MM.1S (cell line): ENCODE data around the gene ILK.

ENCODE experiments used
- EZH2phosphoT487 ChIP-seq: fragments of 300-600 bp; sonication (generic); IDR thresholded peaks from 2 replicates; pipeline ENCODE4 v1.6.1; 2018; ENCODE audit warnings: antibody characterized with exemption, low read length
- TF ChIP-seq, protein P1 (sequence below): fragments of 300-600 bp; sonication (generic); IDR thresholded peaks from 2 replicates; pipeline ENCODE4 v1.5.1; 2016; ENCODE audit warnings: antibody characterized with exemption, low read length, mixed read lengths

DNA sequence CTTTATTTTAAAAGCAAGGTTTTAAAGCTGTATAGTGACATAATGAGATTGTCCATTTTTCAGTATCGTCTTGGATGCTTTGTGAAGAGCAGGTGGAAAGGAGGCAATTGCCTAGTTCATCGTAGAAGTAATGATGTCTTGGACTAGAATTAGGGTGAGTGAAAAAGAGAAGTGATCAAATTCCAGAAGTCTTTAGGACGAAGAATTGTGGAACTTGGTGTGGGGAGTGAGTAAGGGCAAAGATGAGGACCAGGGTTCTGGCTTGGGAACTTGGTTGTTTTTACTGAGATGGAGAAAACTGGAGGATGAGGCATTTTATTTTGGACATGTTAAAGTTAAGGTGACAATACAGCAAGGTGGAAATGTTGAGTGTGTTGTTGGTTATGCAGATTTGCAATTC is 1.2 kb downstream of the ILK start:
- no peak for TF ChIP-seq EZH2phosphoT487
- TF ChIP-seq, protein P1, sequence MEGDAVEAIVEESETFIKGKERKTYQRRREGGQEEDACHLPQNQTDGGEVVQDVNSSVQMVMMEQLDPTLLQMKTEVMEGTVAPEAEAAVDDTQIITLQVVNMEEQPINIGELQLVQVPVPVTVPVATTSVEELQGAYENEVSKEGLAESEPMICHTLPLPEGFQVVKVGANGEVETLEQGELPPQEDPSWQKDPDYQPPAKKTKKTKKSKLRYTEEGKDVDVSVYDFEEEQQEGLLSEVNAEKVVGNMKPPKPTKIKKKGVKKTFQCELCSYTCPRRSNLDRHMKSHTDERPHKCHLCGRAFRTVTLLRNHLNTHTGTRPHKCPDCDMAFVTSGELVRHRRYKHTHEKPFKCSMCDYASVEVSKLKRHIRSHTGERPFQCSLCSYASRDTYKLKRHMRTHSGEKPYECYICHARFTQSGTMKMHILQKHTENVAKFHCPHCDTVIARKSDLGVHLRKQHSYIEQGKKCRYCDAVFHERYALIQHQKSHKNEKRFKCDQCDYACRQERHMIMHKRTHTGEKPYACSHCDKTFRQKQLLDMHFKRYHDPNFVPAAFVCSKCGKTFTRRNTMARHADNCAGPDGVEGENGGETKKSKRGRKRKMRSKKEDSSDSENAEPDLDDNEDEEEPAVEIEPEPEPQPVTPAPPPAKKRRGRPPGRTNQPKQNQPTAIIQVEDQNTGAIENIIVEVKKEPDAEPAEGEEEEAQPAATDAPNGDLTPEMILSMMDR = no peak
